ENCODE results near the gene FBN2.

FBN2 gene

DNA sequence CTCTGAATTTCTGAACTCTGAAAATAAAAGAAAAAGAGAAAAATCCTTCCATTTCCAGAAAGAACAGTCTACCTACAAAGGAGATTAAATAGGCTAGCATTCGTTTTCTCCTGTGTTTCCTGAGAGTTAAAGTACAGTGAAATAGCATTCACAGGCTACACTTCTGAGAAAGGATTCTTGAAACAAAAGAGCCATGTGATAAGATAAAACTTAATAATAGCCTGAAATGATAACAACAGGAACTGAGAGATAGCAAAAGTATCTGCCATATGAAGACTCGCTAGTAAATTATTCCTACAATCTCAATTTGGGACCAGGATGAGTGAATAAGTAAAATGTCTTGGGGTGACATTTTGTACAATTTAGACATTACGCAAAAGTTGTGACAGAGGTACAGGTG, 62.4 kb downstream of the FBN2 start:
- H3K4me1 Mint-ChIP-seq, result peaks cover 16% of the 10 kb centered on the region
- TF ChIP-seq CTCF (IDR thresholded peaks at IDR 0.05), result no peak
- DNase-seq, result no peak

GRCh38 chr5:128472919-128473318, 65.1 kb downstream of the FBN2 start:
- Mint-ChIP-seq H3K9me3 (peaks cover 4% of the 10 kb centered on the region), H3K4me1 (peaks cover 15% of the 10 kb centered on the region), H3K27me3 (ENCODE audit: low read depth, poor library complexity) (no peaks in the 10 kb centered on the region), H3K4me3 (no peak overlapping the region), H3K36me3 (ENCODE audit: low read depth) (peaks cover 90% of the 10 kb centered on the region), H3K27ac (no peak overlapping the region)
- no peak for TF ChIP-seq CTCF (IDR thresholded peaks at IDR 0.05)
- no peak for DNase-seq

More for the DNA sequence above, 62.4 kb downstream of the FBN2 start:
- Mint-ChIP-seq H3K36me3 (ENCODE audit: low read depth) (peaks cover 69% of the 10 kb centered on the region), H3K9me3 (peaks cover 4% of the 10 kb centered on the region), H3K27me3 (ENCODE audit: low read depth, poor library complexity) (no peaks in the 10 kb centered on the region), H3K4me3 (no peak overlapping the region), H3K27ac (no peak overlapping the region)

- no peak for TF ChIP-seq CTCF (IDR thresholded peaks at IDR 0.05)
- DNase-seq, result no peak
- peak overlapping the region; percentile 57 for H3K27ac Mint-ChIP-seq
These were observed 66.0 kb downstream of the FBN2 start for GRCh38 chr5:128472036-128472435.

GRCh38 chr5:128470663-128471062, 67.4 kb downstream of the FBN2 start:
- H3K27ac Mint-ChIP-seq, result no peak overlapping the region
- no peak overlapping the region for H3K4me3 Mint-ChIP-seq
- H3K4me1 Mint-ChIP-seq, result peaks cover 11% of the 10 kb centered on the region
- TF ChIP-seq CTCF (IDR thresholded peaks at IDR 0.05), result no peak
- peaks cover 76% of the 10 kb centered on the region for H3K36me3 Mint-ChIP-seq (ENCODE audit: low read depth)
- no peak for DNase-seq
- no peaks in the 10 kb centered on the region for H3K27me3 Mint-ChIP-seq (ENCODE audit: low read depth, poor library complexity)
- H3K9me3 Mint-ChIP-seq, result peaks cover 4% of the 10 kb centered on the region

More at GRCh38 chr5:128472036-128472435, 66.0 kb downstream of the FBN2 start:
- no peaks in the 10 kb centered on the region for H3K27me3 Mint-ChIP-seq (ENCODE audit: low read depth, poor library complexity)
- peaks cover 82% of the 10 kb centered on the region for H3K36me3 Mint-ChIP-seq (ENCODE audit: low read depth)
- H3K9me3 Mint-ChIP-seq, result peaks cover 4% of the 10 kb centered on the region
- H3K4me1 Mint-ChIP-seq, result peaks cover 11% of the 10 kb centered on the region
- H3K4me3 Mint-ChIP-seq, result no peak overlapping the region

DNA sequence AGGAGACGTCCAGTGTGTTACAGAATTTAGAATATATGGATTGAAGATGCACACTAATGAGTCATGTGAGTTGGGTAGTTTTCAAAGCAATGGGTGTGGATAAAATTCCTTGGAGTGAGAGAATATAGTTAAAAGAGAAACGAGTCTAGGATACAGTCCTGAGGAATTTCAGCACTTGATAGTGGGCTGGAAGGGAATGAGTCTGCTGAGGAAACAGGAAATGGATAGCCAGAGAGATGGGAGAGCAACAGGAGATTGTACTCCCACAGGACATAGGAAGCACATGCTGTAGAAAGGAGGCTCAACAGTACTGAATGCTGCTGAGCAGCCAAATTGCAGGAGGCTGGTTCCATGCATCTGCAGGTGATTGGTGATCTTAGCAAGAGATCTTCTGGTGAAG, 68.1 kb downstream of the FBN2 start:
- TF ChIP-seq CTCF (IDR thresholded peaks at IDR 0.05), result no peak
- Mint-ChIP-seq H3K36me3 (ENCODE audit: low read depth) (peaks cover 75% of the 10 kb centered on the region), H3K27me3 (ENCODE audit: low read depth, poor library complexity) (no peaks in the 10 kb centered on the region), H3K27ac (peak overlapping the region; percentile 10), H3K9me3 (peaks cover 4% of the 10 kb centered on the region), H3K4me1 (peaks cover 9% of the 10 kb centered on the region), H3K4me3 (no peak overlapping the region)
- DNase-seq, result no peak

GRCh38 chr5:128466980-128467379, 71.1 kb downstream of the FBN2 start:
- no peak for DNase-seq
- H3K4me1 Mint-ChIP-seq, result no peaks in the 10 kb centered on the region
- H3K9me3 Mint-ChIP-seq, result peaks cover 10% of the 10 kb centered on the region
- H3K4me3 Mint-ChIP-seq, result no peak overlapping the region
- H3K36me3 Mint-ChIP-seq (ENCODE audit: low read depth), result peaks cover 74% of the 10 kb centered on the region
- H3K27ac Mint-ChIP-seq, result no peak overlapping the region
- H3K27me3 Mint-ChIP-seq (ENCODE audit: low read depth, poor library complexity), result no peaks in the 10 kb centered on the region
- no peak for TF ChIP-seq CTCF (IDR thresholded peaks at IDR 0.05)

Measured in nephron progenitor cell (in vitro differentiated cells).